Colon (tissue), 2 donors: ENCODE data around the gene GKN2.

Experiments used
- FAIRE-seq: peaks from 2 replicates; lab custom pipeline; 2012; peaks lifted over from hg19 to GRCh38; lab: Jason Lieb, UNC
- donor health status: control.
- donor health status: control.

The GKN2 gene, protein sequence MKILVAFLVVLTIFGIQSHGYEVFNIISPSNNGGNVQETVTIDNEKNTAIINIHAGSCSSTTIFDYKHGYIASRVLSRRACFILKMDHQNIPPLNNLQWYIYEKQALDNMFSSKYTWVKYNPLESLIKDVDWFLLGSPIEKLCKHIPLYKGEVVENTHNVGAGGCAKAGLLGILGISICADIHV

GRCh38 chr2:68952887-68953521 lies at the start of gene GKN2:
GKN2 (minus strand) TSS chr2:68952893; CDS start chr2:68952861, 32 bp downstream.
- FAIRE-seq, result no peak

DNA sequence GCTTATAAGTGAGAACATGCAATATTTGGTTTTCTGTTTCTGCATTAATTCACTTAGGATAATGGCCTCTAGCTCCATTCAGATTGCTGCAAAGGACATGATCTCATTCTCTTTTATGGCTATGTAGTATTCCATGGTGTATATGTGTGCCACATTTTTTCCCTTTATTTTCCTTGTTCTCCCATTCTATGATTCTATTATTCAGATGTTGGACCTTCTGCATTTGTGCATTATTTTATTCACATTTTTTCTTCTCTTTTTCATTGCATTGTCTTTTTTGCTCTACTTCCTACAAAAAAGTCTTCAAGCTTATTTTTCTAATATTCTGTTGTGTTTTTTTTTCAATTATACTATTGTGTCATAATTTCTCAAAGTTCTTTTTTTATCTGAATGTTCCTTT lies 49.2 kb upstream of the GKN2 start:
- no peak for FAIRE-seq

- FAIRE-seq, result no peak
Measured at GRCh38 chr2:68997401-68997800, 44.7 kb upstream of the GKN2 start.

- no peak for FAIRE-seq
Measured at GRCh38 chr2:68995916-68996315, 43.2 kb upstream of the GKN2 start.

- no peak for FAIRE-seq
Measured at GRCh38 chr2:68994864-68995263, 42.2 kb upstream of the GKN2 start.

DNA sequence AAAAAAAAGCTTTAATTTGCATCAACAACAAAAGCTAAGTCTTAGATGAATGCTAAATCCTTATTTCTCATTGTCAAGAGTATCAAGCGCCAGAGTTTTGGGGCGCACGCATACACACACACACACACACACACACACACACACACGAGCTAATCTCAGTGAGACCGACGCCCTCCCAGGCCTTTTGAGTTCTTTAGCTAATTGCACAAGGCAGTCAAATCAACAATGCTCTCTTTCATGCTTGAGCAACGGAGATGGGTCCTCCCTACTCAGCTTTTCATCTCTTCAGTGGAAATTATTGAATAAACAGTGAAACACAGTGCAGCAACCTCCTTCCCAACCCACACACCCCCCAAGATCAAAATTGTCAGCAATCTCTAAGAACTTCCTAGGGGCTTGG lies 41.0 kb upstream of the GKN2 start:
- FAIRE-seq, result no peak

GRCh38 chr2:68992933-68993332 lies 40.2 kb upstream of the GKN2 start:
- FAIRE-seq, result no peak

- no peak for FAIRE-seq
Measured at GRCh38 chr2:68992341-68992740, 39.6 kb upstream of the GKN2 start.

- no peak for FAIRE-seq
Measured at GRCh38 chr2:68989035-68989434, 36.3 kb upstream of the GKN2 start.

DNA sequence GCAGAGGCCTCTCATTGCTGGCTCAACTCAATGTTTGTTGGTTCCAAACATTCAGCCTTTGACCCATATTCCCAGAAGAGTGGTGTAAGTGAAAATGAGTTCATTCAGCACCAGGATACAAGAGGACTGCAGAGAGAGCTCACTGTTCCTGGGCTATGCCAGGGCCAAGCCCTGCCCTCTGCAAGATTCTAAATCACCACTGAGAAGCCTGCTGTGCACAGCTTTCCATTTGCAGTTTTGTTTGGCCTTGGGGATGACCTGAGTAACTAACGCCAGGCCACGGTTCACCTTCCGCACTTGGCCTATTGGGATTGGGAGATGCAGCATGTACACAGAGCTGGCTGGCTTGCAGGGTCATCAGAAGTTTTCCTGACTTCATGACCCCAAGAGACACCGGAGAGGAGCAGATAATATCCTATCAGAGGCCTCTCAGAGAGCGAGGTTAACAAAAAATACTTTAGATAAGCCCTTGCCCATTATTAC lies 34.4 kb upstream of the GKN2 start:
- no peak for FAIRE-seq

DNA sequence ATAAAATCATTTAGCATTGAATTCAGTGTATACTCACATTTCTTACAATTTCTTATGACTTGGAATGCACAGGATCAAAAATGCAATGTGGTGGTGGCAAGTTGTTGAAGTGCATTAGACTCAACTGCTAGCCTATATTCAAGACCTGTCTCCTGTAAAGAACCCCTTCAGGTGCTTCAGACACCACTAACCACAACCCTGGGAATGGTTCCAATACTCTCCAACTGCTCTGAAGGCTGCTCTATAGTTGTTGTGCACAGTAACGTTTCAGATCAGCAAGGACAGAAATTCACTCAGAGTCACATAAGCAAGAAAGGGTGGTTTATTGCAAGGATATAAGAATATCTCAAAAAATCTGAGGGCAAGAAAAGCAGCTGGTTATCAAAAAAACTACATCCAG lies 28.3 kb upstream of the GKN2 start:
- no peak for FAIRE-seq

DNA sequence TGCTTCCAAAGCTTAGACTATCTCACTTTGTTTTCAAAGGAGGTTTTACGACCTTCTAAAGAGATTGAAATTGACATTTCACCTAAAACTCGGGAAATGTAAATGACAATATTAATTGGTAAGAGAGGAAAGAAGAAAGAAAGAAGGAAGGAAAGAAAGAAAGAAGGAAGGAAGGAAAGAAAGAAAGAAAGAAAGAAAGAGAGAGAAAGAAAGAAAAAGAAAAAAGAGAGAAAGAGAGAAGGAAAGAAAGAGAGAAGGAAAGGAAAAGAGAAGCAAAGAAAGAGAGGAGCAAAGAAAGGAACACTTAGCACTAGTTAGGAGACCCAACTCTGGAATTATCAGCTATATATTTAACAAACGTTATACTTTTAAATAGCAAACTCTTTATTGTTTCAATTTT lies 25.4 kb upstream of the GKN2 start:
- FAIRE-seq, result no peak

DNA sequence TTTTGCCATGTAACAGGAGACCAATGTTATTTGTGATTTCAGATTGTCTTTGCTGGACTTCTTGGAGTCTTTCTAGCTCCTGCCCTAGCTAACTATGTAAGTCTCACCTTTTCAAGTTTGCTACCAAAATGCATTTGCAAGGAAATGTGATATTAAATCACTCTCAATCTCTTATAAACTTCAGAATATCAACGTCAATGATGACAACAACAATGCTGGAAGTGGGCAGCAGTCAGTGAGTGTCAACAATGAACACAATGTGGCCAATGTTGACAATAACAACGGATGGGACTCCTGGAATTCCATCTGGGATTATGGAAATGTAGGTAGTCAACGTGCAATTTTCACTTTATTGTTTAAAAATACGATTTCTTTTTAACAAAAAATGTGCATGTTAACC lies 24.8 kb upstream of the GKN2 start:
- FAIRE-seq, result no peak

GRCh38 chr2:68975844-68976243 lies 23.2 kb upstream of the GKN2 start:
- FAIRE-seq, result no peak

- no peak for FAIRE-seq
Measured at GRCh38 chr2:68974946-68975665, 22.4 kb upstream of the GKN2 start.

DNA sequence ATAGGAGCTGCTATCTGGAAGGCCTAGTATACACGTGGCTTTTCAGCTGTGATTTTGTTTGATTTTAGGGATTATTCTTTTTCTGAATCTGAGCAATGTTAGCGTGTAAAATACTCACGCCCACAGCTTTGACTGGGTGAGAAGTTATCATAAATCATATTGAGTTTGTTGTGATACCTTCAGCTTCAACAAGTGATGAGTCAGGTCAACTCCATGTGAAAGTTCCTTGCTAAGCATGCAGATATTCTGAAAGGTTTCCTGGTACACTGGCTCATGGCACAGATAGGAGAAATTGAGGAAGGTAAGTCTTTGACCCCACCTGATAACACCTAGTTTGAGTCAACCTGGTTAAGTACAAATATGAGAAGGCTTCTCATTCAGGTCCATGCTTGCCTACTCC lies 21.6 kb upstream of the GKN2 start, which contains the start of gene GKN1:
Gene GKN1 (plus strand): TSS at position 386 of the 400 bp plus-strand sequence. CDS start 42 bp downstream, outside the sequence.
- no peak for FAIRE-seq

DNA sequence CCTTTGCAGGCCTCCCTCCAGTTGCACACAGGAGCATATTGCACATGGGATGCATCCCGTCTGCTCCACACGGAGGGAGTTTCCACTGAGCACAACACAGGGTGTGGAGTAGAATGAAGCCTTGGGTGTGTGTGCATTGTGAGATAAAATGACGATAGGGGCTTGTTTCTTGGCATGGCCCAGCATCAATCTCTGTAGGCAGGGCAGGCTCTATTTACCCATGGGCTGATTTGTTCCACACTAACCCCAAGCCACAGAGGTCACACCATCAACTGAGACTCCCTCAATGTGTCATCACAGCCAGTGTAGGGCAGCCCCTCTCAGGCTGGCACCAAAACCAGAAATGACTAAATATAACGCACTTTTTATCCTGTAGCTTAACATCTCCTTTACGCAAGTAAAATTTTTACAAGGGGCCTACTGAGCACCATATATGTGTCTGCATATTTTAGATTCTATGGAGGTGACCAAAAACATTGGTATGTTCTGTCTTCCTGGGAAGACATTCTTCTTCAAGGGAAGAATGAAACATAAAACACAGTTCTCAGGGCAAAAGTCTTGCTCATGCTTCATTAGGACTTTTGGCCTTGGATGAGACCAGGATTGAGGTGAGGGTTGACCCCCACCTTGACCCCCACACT lies 19.0 kb upstream of the GKN2 start:
- no peak for FAIRE-seq

DNA sequence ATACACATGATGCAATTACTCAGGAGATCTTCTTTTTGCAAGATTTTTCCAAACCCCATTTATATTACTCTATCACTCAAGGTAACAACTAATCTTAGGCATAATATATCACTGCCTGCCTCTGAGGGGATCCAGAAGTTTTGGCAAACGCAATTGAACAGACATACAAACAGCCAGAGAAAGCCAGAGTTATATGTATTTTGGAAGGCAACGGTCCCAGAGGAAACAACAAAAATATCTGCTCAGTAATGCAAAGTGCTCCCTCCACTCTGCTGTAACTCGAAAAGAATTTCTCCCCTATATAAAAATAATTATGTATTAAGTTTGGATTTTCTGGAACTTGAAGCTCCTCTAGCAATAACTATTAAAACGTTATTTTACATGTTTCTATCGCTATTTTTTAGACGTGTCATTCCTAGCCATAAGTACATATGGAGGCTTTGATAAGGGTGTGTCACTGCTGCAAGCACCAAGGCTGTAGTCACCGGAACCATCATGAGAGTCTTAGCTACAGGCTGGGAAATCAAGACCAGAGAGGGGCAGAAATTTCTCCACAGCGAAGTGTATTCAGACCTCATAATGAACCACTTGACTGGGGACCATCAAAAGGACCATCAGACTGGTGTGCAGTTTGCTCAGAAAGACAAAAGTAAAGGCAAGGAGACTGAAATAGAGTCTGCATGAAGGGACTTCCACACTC lies 18.0 kb upstream of the GKN2 start:
- FAIRE-seq, result no peak

DNA sequence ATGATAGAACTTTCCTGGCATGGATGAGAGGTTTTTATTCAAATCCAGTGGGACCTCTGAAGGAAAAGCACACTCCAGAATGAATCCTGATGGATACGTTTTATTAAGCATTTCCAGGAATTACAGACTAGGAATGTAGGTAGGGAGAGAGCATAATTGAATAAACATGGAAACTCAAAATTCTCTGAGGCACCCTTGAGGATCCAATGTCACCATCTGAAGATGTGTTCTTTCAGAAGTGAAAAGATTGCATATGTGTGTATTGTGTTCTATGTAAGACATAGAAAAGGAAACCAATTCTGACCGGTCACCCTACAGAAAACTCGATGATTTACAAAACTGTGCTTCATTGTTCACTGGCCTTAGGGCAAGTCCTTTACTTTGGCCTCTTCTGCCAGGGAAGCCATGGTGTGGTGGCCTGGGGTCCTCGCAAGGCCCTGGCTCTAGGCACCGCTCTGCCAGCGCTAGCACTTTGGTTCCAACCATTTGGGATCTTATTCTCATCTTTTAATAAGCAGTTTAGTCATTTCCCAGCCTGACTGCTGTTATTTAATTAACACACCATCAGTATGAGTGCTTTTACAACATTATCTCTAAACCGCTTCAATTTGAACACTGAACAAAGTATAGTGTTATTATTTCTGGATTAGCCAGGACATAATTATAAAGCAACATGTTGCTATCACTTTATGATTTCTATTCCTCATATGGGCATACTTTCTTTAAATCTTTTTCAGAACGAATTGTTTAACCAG lies 17.2 kb upstream of the GKN2 start:
- no peak for FAIRE-seq

GRCh38 chr2:68968221-68968620 lies 15.5 kb upstream of the GKN2 start:
- FAIRE-seq, result no peak

- peak; percentile 43 for FAIRE-seq
Measured at GRCh38 chr2:68964282-68964681, 11.6 kb upstream of the GKN2 start.
